Mucosa of descending colon (tissue), 3 donors: ENCODE data around the gene CAMK2D. TPM values are rescaled to one million over a fixed set of nuclear protein-coding genes. Genes with fewer than 3 reads are reported as not detected.

ENCODE experiments used
- ATAC-seq: fragments of 200-7000 bp; cut with Tn5 transposase; one replicate; pipeline ENCODE4 v1.9.1; 2020; ENCODE audit warnings: mild to moderate bottlenecking, moderate library complexity
- DNase-seq, 3 donors: peaks; one replicate each; pipeline ENCODE4 v3.0.0-alpha.2; 2020
- H3K36me3 ChIP-seq: fragments of 200-600 bp; one replicate; pipeline ENCODE4 v1.8.0; 2021; ENCODE audit warnings: low read depth, mild to moderate bottlenecking
- H3K4me1 ChIP-seq: fragments of 200-600 bp; one replicate; pipeline ENCODE4 v1.8.0; 2021; ENCODE audit warnings: low read depth, mild to moderate bottlenecking
- H3K4me3 ChIP-seq: fragments of 200-600 bp; one replicate; pipeline ENCODE4 v1.8.0; 2021; ENCODE audit warnings: mild to moderate bottlenecking
- H3K9me3 ChIP-seq: fragments of 200-600 bp; one replicate; pipeline ENCODE4 v1.8.0; 2021; ENCODE audit warnings: mild to moderate bottlenecking
- intact Hi-C, 2 donors: fragments of 100-400 bp; cut with DNase I in 1 of 2; cut with micrococcal nuclease in 1 of 2; formaldehyde crosslinking; loops; one replicate each; pipeline versions ENCODE4 v1.11.0 to v1.11.1; 2022; cut with DNase I, micrococcal nuclease
- total RNA-seq, 3 donors: library from RNA; stranded (reverse); fragmentation: NEBNext Ultra II Directional in 2 of 3; extraction: Animal tissue kit (Norgen Biotek cat#: 25700) in 2 of 3; gene quantifications; one replicate each; pipeline versions ENCODE4 v1.2.1 to v1.2.4, GENCODE V29; 2021 to 2023
- TF ChIP-seq, protein P1 (sequence below): fragments of 200-600 bp; IDR thresholded peaks from one replicate; pipeline ENCODE4 v1.8.0; 2022; ENCODE audit warnings: antibody characterized with exemption, mild to moderate bottlenecking
- donor health status: DM: no; HTN: no; CAD: no; lungs with moderate emphysema.
- donor health status: DM: no; HTN: no; CAD: no.
- donor health status: DM: no; HTN: yes; CAD: no.

CAMK2D gene
- total RNA-seq, 3 donors from 2014 or later: 59.8 to 83.0 (median 77.3) TPM

DNA sequence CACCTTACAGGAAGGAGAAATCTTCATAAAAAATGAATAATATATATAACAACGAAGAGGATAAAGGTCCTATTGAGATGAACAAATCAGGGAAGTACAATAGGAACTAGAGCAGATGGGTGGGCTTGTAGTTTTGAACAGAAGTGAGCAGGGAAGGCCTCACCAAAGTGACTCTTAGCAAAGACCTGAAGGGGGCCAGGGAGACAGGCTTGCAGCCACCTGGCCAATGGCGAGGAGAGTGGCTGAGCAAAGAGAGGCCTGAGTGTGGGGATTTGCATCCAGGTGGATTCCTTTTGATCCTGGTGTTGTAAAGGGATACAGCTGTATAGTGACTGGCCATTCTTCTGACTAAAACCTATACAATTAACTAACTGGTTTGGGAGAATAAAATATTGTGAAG, 354.1 kb downstream of the CAMK2D start:
- H3K4me3 ChIP-seq: no peak overlapping the region
- DNase-seq (no peak), ATAC-seq (no peak)
- no peaks in the 10 kb centered on the region for H3K36me3 ChIP-seq
- TF ChIP-seq, protein P1, sequence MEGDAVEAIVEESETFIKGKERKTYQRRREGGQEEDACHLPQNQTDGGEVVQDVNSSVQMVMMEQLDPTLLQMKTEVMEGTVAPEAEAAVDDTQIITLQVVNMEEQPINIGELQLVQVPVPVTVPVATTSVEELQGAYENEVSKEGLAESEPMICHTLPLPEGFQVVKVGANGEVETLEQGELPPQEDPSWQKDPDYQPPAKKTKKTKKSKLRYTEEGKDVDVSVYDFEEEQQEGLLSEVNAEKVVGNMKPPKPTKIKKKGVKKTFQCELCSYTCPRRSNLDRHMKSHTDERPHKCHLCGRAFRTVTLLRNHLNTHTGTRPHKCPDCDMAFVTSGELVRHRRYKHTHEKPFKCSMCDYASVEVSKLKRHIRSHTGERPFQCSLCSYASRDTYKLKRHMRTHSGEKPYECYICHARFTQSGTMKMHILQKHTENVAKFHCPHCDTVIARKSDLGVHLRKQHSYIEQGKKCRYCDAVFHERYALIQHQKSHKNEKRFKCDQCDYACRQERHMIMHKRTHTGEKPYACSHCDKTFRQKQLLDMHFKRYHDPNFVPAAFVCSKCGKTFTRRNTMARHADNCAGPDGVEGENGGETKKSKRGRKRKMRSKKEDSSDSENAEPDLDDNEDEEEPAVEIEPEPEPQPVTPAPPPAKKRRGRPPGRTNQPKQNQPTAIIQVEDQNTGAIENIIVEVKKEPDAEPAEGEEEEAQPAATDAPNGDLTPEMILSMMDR: no peak
- H3K4me1 ChIP-seq: no peaks in the 10 kb centered on the region
- H3K9me3 ChIP-seq: no peaks in the 10 kb centered on the region
- intact Hi-C loops: no loop called here

- no peaks in the 10 kb centered on the region for H3K36me3 ChIP-seq
- no peaks in the 10 kb centered on the region for H3K4me1 ChIP-seq
- ATAC-seq (no peak), DNase-seq (no peak)
- intact Hi-C loops: no loop called here
- TF ChIP-seq, protein P1: no peak
- no peaks in the 10 kb centered on the region for H3K9me3 ChIP-seq
- no peak overlapping the region for H3K4me3 ChIP-seq
Observed at GRCh38 chr4:113406723-113407016, 354.9 kb downstream of the CAMK2D start.

GRCh38 chr4:113405874-113406722, 355.4 kb downstream of the CAMK2D start:
- Histone ChIP-seq H3K4me1 (no peaks in the 10 kb centered on the region), H3K9me3 (no peaks in the 10 kb centered on the region), H3K4me3 (no peak overlapping the region), H3K36me3 (no peaks in the 10 kb centered on the region)
- intact Hi-C loops: no loop called here
- TF ChIP-seq, protein P1: no peak
- DNase-seq (no peak), ATAC-seq (no peak)

- no peak for DNase-seq
- intact Hi-C loops: no loop called here
- H3K36me3 ChIP-seq: no peaks in the 10 kb centered on the region
- TF ChIP-seq, protein P1: no peak
- no peak for ATAC-seq
- no peaks in the 10 kb centered on the region for H3K9me3 ChIP-seq
- H3K4me1 ChIP-seq: no peaks in the 10 kb centered on the region
- no peak overlapping the region for H3K4me3 ChIP-seq
Observed at GRCh38 chr4:113404841-113405240, 356.7 kb downstream of the CAMK2D start.

DNA sequence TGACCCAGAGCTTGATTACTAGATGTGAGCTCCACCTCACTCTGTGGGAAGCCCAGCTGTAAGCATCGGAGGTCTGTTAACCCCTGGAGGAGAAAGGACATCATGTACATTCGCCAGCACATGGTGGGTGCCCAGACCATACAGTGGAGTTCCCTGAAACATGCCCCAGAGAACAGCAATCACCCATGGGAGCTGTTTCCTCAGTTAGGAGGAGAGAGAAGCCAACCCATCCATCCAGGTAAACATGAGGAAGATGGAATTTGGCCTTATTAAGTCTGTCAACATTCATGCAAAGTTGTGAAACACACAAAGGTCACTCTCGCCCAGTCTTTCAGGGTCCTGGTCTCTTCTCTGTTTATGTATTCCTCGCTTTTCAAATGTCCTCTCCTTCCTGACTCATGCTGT, 357.4 kb downstream of the CAMK2D start:
- intact Hi-C loops: no loop called here
- DNase-seq: no peak
- ATAC-seq: no peak
- H3K4me3 ChIP-seq: no peak overlapping the region
- TF ChIP-seq, protein P1: no peak
- no peaks in the 10 kb centered on the region for H3K4me1 ChIP-seq
- H3K36me3 ChIP-seq: no peaks in the 10 kb centered on the region
- H3K9me3 ChIP-seq: no peaks in the 10 kb centered on the region

Other genes with a start within 250 kb of the CAMK2D start
- 10 to 100 TPM in 1 of 3 donors, 1 to 10 TPM in 2; 6.1 to 10.4 (median 6.5) TPM for gene ARSJ, start 217.9 kb upstream of the CAMK2D start, total RNA-seq